ENCODE measurements around the gene PLCL1.

PLCL1 gene

GRCh38 chr2:197846777-197847176 is 42.4 kb downstream of the PLCL1 start:
- TF ChIP-seq BACH2 (CRISPR knock-in tag; IDR thresholded peaks at IDR 0.05; ENCODE audit: borderline replicate concordance) (no peak), ESRRG (CRISPR knock-in tag; IDR thresholded peaks at IDR 0.05) (no peak), OSR1 (CRISPR knock-in tag; IDR thresholded peaks at IDR 0.05) (no peak), TOX (CRISPR knock-in tag; IDR thresholded peaks at IDR 0.05; ENCODE audit: borderline replicate concordance) (no peak), ZFP30 (CRISPR knock-in tag; IDR thresholded peaks at IDR 0.05) (no peak), ISL1 (CRISPR knock-in tag; IDR thresholded peaks at IDR 0.05) (no peak), RARB (CRISPR knock-in tag; IDR thresholded peaks at IDR 0.05) (no peak), ZC3H10 (CRISPR knock-in tag; IDR thresholded peaks at IDR 0.05) (no peak), CREB5 (CRISPR knock-in tag; IDR thresholded peaks at IDR 0.05; ENCODE audit: low read depth) (no peak), SNAI2 (CRISPR knock-in tag; IDR thresholded peaks at IDR 0.05) (no peak), POU6F1 (CRISPR knock-in tag; IDR thresholded peaks at IDR 0.05; ENCODE audit: borderline replicate concordance, low read depth) (no peak), TCF4 (CRISPR knock-in tag; IDR thresholded peaks at IDR 0.05; ENCODE audit: borderline replicate concordance) (no peak), ZNF565 (CRISPR knock-in tag; conservative IDR thresholded peaks at IDR 0.05; ENCODE audit: low read depth) (no peak), ZNF70 (CRISPR knock-in tag; IDR thresholded peaks at IDR 0.05) (no peak), PATZ1 (CRISPR knock-in tag; IDR thresholded peaks at IDR 0.05; ENCODE audit: borderline replicate concordance) (no peak), ZNF8 (CRISPR knock-in tag; IDR thresholded peaks at IDR 0.05) (no peak), ARNTL (CRISPR knock-in tag; IDR thresholded peaks at IDR 0.05; ENCODE audit: borderline replicate concordance, low read depth) (no peak)
- peak; percentile 48; the same call in 2 of the 3 replicates for ATAC-seq

DNA sequence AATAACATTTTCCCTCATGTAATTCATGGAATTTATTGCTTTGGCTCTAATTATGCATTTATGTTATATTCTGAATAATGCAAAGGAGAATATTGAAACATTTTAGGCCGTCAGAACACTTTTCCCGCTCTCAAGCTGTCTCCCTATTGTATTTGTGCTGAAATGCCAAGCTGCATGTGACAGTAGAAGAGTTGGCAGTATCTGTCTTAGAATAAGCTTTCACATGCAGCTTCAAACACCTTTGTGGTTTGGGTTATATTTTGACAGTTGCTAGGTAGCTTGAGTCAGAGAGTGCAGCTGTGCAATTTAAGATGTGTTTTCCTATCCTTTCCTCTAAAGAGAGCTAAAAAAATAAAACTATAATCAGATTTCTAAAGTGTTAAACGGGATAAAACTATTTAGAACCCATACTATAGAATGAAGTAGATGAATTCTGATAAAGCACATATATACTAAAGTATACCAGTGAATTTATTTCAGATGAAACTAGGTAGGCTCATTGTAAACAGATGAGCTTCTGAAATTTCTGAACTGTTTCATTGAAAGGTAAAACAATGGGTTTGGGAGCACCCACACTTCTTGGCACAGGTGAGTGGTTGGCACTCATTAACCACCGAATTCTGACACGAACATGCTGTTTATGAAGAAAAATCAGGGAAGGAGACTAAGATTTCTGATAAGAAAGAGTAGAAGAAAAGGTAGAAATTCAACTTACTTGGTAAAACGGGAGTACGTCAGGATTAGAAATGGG is 43.4 kb downstream of the PLCL1 start:
- ATAC-seq: no peak
- no peak for TF ChIP-seq BACH2 (CRISPR knock-in tag; IDR thresholded peaks at IDR 0.05; ENCODE audit: borderline replicate concordance)

DNA sequence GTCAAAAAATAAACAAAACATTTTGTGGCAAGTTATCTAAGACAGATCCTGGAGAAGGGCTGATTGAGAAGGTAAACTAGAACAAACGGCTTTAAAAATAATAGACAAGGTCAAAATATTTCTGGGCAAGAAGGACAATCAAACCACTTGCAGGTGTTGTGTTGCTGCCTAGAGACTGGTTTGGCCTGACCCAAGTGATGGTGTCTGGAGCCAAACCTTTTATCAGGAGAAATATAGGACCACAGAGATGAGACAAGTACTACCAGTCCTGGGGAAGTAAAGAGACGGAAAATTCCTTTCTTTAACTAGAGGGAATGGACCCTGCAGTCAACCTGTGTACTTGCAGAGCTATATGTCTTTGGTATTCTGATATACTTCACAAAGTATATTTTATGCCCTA is 44.2 kb downstream of the PLCL1 start:
- TF ChIP-seq SNAI2 (CRISPR knock-in tag; IDR thresholded peaks at IDR 0.05) (no peak), ZFP30 (CRISPR knock-in tag; IDR thresholded peaks at IDR 0.05) (no peak), ZNF70 (CRISPR knock-in tag; IDR thresholded peaks at IDR 0.05) (no peak), BACH2 (CRISPR knock-in tag; IDR thresholded peaks at IDR 0.05; ENCODE audit: borderline replicate concordance) (no peak), ESRRG (CRISPR knock-in tag; IDR thresholded peaks at IDR 0.05) (no peak), CREB5 (CRISPR knock-in tag; IDR thresholded peaks at IDR 0.05; ENCODE audit: low read depth) (no peak), POU6F1 (CRISPR knock-in tag; IDR thresholded peaks at IDR 0.05; ENCODE audit: borderline replicate concordance, low read depth) (no peak), ZNF565 (CRISPR knock-in tag; conservative IDR thresholded peaks at IDR 0.05; ENCODE audit: low read depth) (no peak), RARB (CRISPR knock-in tag; IDR thresholded peaks at IDR 0.05) (no peak), ZFP3 (CRISPR knock-in tag; IDR thresholded peaks at IDR 0.05) (no peak), ZC3H10 (CRISPR knock-in tag; IDR thresholded peaks at IDR 0.05) (no peak), TOX (CRISPR knock-in tag; IDR thresholded peaks at IDR 0.05; ENCODE audit: borderline replicate concordance) (no peak), ARNTL (CRISPR knock-in tag; IDR thresholded peaks at IDR 0.05; ENCODE audit: borderline replicate concordance, low read depth) (no peak), TCF4 (CRISPR knock-in tag; IDR thresholded peaks at IDR 0.05; ENCODE audit: borderline replicate concordance) (no peak), GLIS3 (CRISPR knock-in tag; IDR thresholded peaks at IDR 0.05) (no peak), OSR1 (CRISPR knock-in tag; IDR thresholded peaks at IDR 0.05) (no peak)
- TF ChIP-seq, protein P1, sequence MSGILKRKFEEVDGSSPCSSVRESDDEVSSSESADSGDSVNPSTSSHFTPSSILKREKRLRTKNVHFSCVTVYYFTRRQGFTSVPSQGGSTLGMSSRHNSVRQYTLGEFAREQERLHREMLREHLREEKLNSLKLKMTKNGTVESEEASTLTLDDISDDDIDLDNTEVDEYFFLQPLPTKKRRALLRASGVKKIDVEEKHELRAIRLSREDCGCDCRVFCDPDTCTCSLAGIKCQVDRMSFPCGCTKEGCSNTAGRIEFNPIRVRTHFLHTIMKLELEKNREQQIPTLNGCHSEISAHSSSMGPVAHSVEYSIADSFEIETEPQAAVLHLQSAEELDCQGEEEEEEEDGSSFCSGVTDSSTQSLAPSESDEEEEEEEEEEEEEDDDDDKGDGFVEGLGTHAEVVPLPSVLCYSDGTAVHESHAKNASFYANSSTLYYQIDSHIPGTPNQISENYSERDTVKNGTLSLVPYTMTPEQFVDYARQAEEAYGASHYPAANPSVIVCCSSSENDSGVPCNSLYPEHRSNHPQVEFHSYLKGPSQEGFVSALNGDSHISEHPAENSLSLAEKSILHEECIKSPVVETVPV (CRISPR knock-in tag; IDR thresholded peaks at IDR 0.05): no peak
- TF ChIP-seq, protein P2, sequence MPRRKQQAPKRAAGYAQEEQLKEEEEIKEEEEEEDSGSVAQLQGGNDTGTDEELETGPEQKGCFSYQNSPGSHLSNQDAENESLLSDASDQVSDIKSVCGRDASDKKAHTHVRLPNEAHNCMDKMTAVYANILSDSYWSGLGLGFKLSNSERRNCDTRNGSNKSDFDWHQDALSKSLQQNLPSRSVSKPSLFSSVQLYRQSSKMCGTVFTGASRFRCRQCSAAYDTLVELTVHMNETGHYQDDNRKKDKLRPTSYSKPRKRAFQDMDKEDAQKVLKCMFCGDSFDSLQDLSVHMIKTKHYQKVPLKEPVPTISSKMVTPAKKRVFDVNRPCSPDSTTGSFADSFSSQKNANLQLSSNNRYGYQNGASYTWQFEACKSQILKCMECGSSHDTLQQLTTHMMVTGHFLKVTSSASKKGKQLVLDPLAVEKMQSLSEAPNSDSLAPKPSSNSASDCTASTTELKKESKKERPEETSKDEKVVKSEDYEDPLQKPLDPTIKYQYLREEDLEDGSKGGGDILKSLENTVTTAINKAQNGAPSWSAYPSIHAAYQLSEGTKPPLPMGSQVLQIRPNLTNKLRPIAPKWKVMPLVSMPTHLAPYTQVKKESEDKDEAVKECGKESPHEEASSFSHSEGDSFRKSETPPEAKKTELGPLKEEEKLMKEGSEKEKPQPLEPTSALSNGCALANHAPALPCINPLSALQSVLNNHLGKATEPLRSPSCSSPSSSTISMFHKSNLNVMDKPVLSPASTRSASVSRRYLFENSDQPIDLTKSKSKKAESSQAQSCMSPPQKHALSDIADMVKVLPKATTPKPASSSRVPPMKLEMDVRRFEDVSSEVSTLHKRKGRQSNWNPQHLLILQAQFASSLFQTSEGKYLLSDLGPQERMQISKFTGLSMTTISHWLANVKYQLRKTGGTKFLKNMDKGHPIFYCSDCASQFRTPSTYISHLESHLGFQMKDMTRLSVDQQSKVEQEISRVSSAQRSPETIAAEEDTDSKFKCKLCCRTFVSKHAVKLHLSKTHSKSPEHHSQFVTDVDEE (CRISPR knock-in tag; IDR thresholded peaks at IDR 0.05): no peak
- no peak for ATAC-seq

Measured in SK-N-SH treated with all-trans-retinoic acid at 6 μM for 48 hours (cell line).